Ishikawa (cell line): ENCODE data around the gene FAM47C.
"Not testable (repeated sequence)": the region's sequence is repeated elsewhere in the genome, so short reads cannot be mapped to it uniquely, and the experiment has no call there.

Experiments used
- EGR1 ChIP-seq: IDR thresholded peaks from 2 replicates; pipeline ENCODE4 v1.6.1; 2012
- EP300 ChIP-seq: IDR thresholded peaks from 2 replicates; pipeline ENCODE4 v1.6.1; 2012; ENCODE audit warnings: borderline replicate concordance
- FOXM1 ChIP-seq: IDR thresholded peaks from 2 replicates; pipeline ENCODE4 v1.6.1; 2012; ENCODE audit warnings: low read depth, borderline replicate concordance
- MAX ChIP-seq: IDR thresholded peaks from 2 replicates; pipeline ENCODE4 v1.6.1; 2012
- RAD21 ChIP-seq: IDR thresholded peaks from 2 replicates; pipeline ENCODE4 v1.6.1; 2012; ENCODE audit warnings: low read depth
- TEAD4 ChIP-seq: IDR thresholded peaks from 2 replicates; pipeline ENCODE4 v1.6.1; 2012
- USF1 ChIP-seq: IDR thresholded peaks from 2 replicates; pipeline ENCODE4 v1.6.1; 2012
- YY1 ChIP-seq: IDR thresholded peaks from 2 replicates; pipeline ENCODE4 v1.6.1; 2012; ENCODE audit warnings: low read depth

GRCh38 chrX:37008182-37008581 lies at the start of gene FAM47C:
- not testable (repeated sequence) for TF ChIP-seq FOXM1, USF1, RAD21, EGR1, YY1, EP300, MAX, TEAD4
